ENCODE measurements around the gene FHIT.
A peak's percentile ranks its signal among the peaks of the same experiment; 100 is the strongest.

FHIT gene

GRCh38 chr3:59775761-59776325 lies 1475.4 kb downstream of the FHIT start:
- Histone ChIP-seq H3K27ac (ENCODE audit: low read depth, low read length) (no peak overlapping the region), H3K4me3 (ENCODE audit: low read depth, low read length) (no peak overlapping the region), H3K79me2 (ENCODE audit: control insufficient read depth, insufficient read depth, low read length, unreplicated experiment) (no peaks in the 10 kb centered on the region), H3K27me3 (ENCODE audit: insufficient read depth, low read length) (no peaks in the 10 kb centered on the region), H3K36me3 (ENCODE audit: insufficient read depth, low read length) (no peaks in the 10 kb centered on the region), H3K4me1 (ENCODE audit: control insufficient read depth, insufficient read depth, low read length, unreplicated experiment) (peaks cover 24% of the 10 kb centered on the region), H2AFZ (ENCODE audit: low read length, unreplicated experiment) (no peak overlapping the region)

GRCh38 chr3:59775106-59775505 lies 1476.1 kb downstream of the FHIT start:
- Histone ChIP-seq H3K27me3 (ENCODE audit: insufficient read depth, low read length) (no peaks in the 10 kb centered on the region), H3K36me3 (ENCODE audit: insufficient read depth, low read length) (no peaks in the 10 kb centered on the region), H3K4me3 (ENCODE audit: low read depth, low read length) (no peak overlapping the region), H3K27ac (ENCODE audit: low read depth, low read length) (no peak overlapping the region), H3K79me2 (ENCODE audit: control insufficient read depth, insufficient read depth, low read length, unreplicated experiment) (no peaks in the 10 kb centered on the region), H2AFZ (ENCODE audit: low read length, unreplicated experiment) (no peak overlapping the region), H3K4me1 (ENCODE audit: control insufficient read depth, insufficient read depth, low read length, unreplicated experiment) (peaks cover 24% of the 10 kb centered on the region)

GRCh38 chr3:59774634-59775033 lies 1476.6 kb downstream of the FHIT start:
- no peak overlapping the region for H2AFZ ChIP-seq (ENCODE audit: low read length, unreplicated experiment)
- H3K27ac ChIP-seq (ENCODE audit: low read depth, low read length), result no peak overlapping the region
- H3K36me3 ChIP-seq (ENCODE audit: insufficient read depth, low read length), result no peaks in the 10 kb centered on the region
- H3K4me3 ChIP-seq (ENCODE audit: low read depth, low read length), result 0 out of 2 replicates have a peak overlapping the region, but pooled peaks have one; percentile 2
- H3K79me2 ChIP-seq (ENCODE audit: control insufficient read depth, insufficient read depth, low read length, unreplicated experiment), result no peaks in the 10 kb centered on the region
- peaks cover 24% of the 10 kb centered on the region for H3K4me1 ChIP-seq (ENCODE audit: control insufficient read depth, insufficient read depth, low read length, unreplicated experiment)
- no peaks in the 10 kb centered on the region for H3K27me3 ChIP-seq (ENCODE audit: insufficient read depth, low read length)

- no peaks in the 10 kb centered on the region for H3K27me3 ChIP-seq (ENCODE audit: insufficient read depth, low read length)
- no peaks in the 10 kb centered on the region for H3K36me3 ChIP-seq (ENCODE audit: insufficient read depth, low read length)
- H3K27ac ChIP-seq (ENCODE audit: low read depth, low read length), result no peak overlapping the region
- 0 out of 2 replicates have a peak overlapping the region, but pooled peaks have one; percentile 2 for H3K4me3 ChIP-seq (ENCODE audit: low read depth, low read length)
- no peaks in the 10 kb centered on the region for H3K79me2 ChIP-seq (ENCODE audit: control insufficient read depth, insufficient read depth, low read length, unreplicated experiment)
- H3K4me1 ChIP-seq (ENCODE audit: control insufficient read depth, insufficient read depth, low read length, unreplicated experiment), result peaks cover 24% of the 10 kb centered on the region
- no peak overlapping the region for H2AFZ ChIP-seq (ENCODE audit: low read length, unreplicated experiment)
Observed at GRCh38 chr3:59774000-59774399, 1477.3 kb downstream of the FHIT start.

GRCh38 chr3:59772416-59773408 lies 1478.5 kb downstream of the FHIT start:
- no peaks in the 10 kb centered on the region for H3K27me3 ChIP-seq (ENCODE audit: insufficient read depth, low read length)
- H3K4me1 ChIP-seq (ENCODE audit: control insufficient read depth, insufficient read depth, low read length, unreplicated experiment), result peaks cover 24% of the 10 kb centered on the region
- no peak overlapping the region for H3K27ac ChIP-seq (ENCODE audit: low read depth, low read length)
- no peaks in the 10 kb centered on the region for H3K79me2 ChIP-seq (ENCODE audit: control insufficient read depth, insufficient read depth, low read length, unreplicated experiment)
- no peak overlapping the region for H3K4me3 ChIP-seq (ENCODE audit: low read depth, low read length)
- no peak overlapping the region for H2AFZ ChIP-seq (ENCODE audit: low read length, unreplicated experiment)
- H3K36me3 ChIP-seq (ENCODE audit: insufficient read depth, low read length), result no peaks in the 10 kb centered on the region

GRCh38 chr3:59771768-59772181 lies 1479.5 kb downstream of the FHIT start:
- Histone ChIP-seq H3K36me3 (ENCODE audit: insufficient read depth, low read length) (no peaks in the 10 kb centered on the region), H2AFZ (ENCODE audit: low read length, unreplicated experiment) (no peak overlapping the region), H3K27ac (ENCODE audit: low read depth, low read length) (peak overlapping the region; percentile 45), H3K4me1 (ENCODE audit: control insufficient read depth, insufficient read depth, low read length, unreplicated experiment) (peaks cover 24% of the 10 kb centered on the region), H3K79me2 (ENCODE audit: control insufficient read depth, insufficient read depth, low read length, unreplicated experiment) (no peaks in the 10 kb centered on the region), H3K4me3 (ENCODE audit: low read depth, low read length) (no peak overlapping the region), H3K27me3 (ENCODE audit: insufficient read depth, low read length) (no peaks in the 10 kb centered on the region)

- Histone ChIP-seq H3K4me1 (ENCODE audit: control insufficient read depth, insufficient read depth, low read length, unreplicated experiment) (peaks cover 15% of the 10 kb centered on the region), H3K27me3 (ENCODE audit: insufficient read depth, low read length) (no peaks in the 10 kb centered on the region), H3K36me3 (ENCODE audit: insufficient read depth, low read length) (no peaks in the 10 kb centered on the region), H2AFZ (ENCODE audit: low read length, unreplicated experiment) (no peak overlapping the region), H3K79me2 (ENCODE audit: control insufficient read depth, insufficient read depth, low read length, unreplicated experiment) (no peaks in the 10 kb centered on the region), H3K27ac (ENCODE audit: low read depth, low read length) (no peak overlapping the region), H3K4me3 (ENCODE audit: low read depth, low read length) (no peak overlapping the region)
Observed at GRCh38 chr3:59769127-59769750, 1482.0 kb downstream of the FHIT start.

GRCh38 chr3:59766200-59766872 lies 1484.9 kb downstream of the FHIT start:
- H3K79me2 ChIP-seq (ENCODE audit: control insufficient read depth, insufficient read depth, low read length, unreplicated experiment), result no peaks in the 10 kb centered on the region
- no peak overlapping the region for H3K27ac ChIP-seq (ENCODE audit: low read depth, low read length)
- no peak overlapping the region for H2AFZ ChIP-seq (ENCODE audit: low read length, unreplicated experiment)
- no peak overlapping the region for H3K4me3 ChIP-seq (ENCODE audit: low read depth, low read length)
- H3K36me3 ChIP-seq (ENCODE audit: insufficient read depth, low read length), result no peaks in the 10 kb centered on the region
- H3K4me1 ChIP-seq (ENCODE audit: control insufficient read depth, insufficient read depth, low read length, unreplicated experiment), result peaks cover 2% of the 10 kb centered on the region
- no peaks in the 10 kb centered on the region for H3K27me3 ChIP-seq (ENCODE audit: insufficient read depth, low read length)

- Histone ChIP-seq H3K4me1 (ENCODE audit: control insufficient read depth, insufficient read depth, low read length, unreplicated experiment) (no peaks in the 10 kb centered on the region), H3K4me3 (ENCODE audit: low read depth, low read length) (no peak overlapping the region), H3K79me2 (ENCODE audit: control insufficient read depth, insufficient read depth, low read length, unreplicated experiment) (no peaks in the 10 kb centered on the region), H3K27ac (ENCODE audit: low read depth, low read length) (no peak overlapping the region), H3K27me3 (ENCODE audit: insufficient read depth, low read length) (no peaks in the 10 kb centered on the region), H2AFZ (ENCODE audit: low read length, unreplicated experiment) (no peak overlapping the region), H3K36me3 (ENCODE audit: insufficient read depth, low read length) (no peaks in the 10 kb centered on the region)
Observed at GRCh38 chr3:59764171-59764570, 1487.1 kb downstream of the FHIT start.

GRCh38 chr3:59762941-59763340 lies 1488.3 kb downstream of the FHIT start:
- Histone ChIP-seq H3K79me2 (ENCODE audit: control insufficient read depth, insufficient read depth, low read length, unreplicated experiment) (no peaks in the 10 kb centered on the region), H2AFZ (ENCODE audit: low read length, unreplicated experiment) (no peak overlapping the region), H3K36me3 (ENCODE audit: insufficient read depth, low read length) (no peaks in the 10 kb centered on the region), H3K27ac (ENCODE audit: low read depth, low read length) (no peak overlapping the region), H3K4me1 (ENCODE audit: control insufficient read depth, insufficient read depth, low read length, unreplicated experiment) (no peaks in the 10 kb centered on the region), H3K27me3 (ENCODE audit: insufficient read depth, low read length) (no peaks in the 10 kb centered on the region), H3K4me3 (ENCODE audit: low read depth, low read length) (no peak overlapping the region)

Data from ACC112 (cell line).